Activated T-helper 1 cell treated with anti-CD3 and anti-CD28 coated beads, Interleukin-12 subunit alpha, Interleukin-12 subunit beta, Interleukin-2, Interleukin-4 antibody, amounts not matched to agents 30 ng/mL and 10 ng/mL and 1 ng/mL, durations not matched to agents 14 hours and 24 hours and 36 hours (primary cell): ENCODE data around the gene EGF. TPM values are rescaled to one million over a fixed set of nuclear protein-coding genes. Genes with fewer than 3 reads are reported as not detected.
"Not testable (repeated sequence)": the region's sequence is repeated elsewhere in the genome, so short reads cannot be mapped to it uniquely, and the experiment has no call there.

ENCODE experiments used
- DNase-seq: peaks from one replicate; pipeline ENCODE4 v3.0.0; 2021; ENCODE audit warnings: low spot score
- H3K27ac Mint-ChIP-seq: one replicate; pipeline ENCODE4 v1.8.0; 2021; ENCODE audit warnings: mild to moderate bottlenecking, mixed read lengths
- H3K27me3 Mint-ChIP-seq: one replicate; pipeline ENCODE4 v1.8.0; 2022; ENCODE audit warnings: mild to moderate bottlenecking, moderate library complexity, mixed read lengths; ENCODE audit not compliant: insufficient read depth
- H3K36me3 Mint-ChIP-seq: one replicate; pipeline ENCODE4 v1.8.0; 2021; ENCODE audit warnings: low read depth, mixed read lengths
- H3K4me1 Mint-ChIP-seq: one replicate; pipeline ENCODE4 v1.8.0; 2021; ENCODE audit warnings: low read depth, mixed read lengths
- H3K4me3 Mint-ChIP-seq: one replicate; pipeline ENCODE4 v1.8.0; 2021; ENCODE audit warnings: mild to moderate bottlenecking, moderate library complexity, mixed read lengths
- H3K9me3 Mint-ChIP-seq: one replicate; pipeline ENCODE4 v1.8.0; 2021; ENCODE audit warnings: mixed read lengths
- intact Hi-C: fragments of 100-400 bp; cut with micrococcal nuclease; formaldehyde crosslinking; loops from one replicate; pipeline ENCODE4 v1.15.1; 2024
- total RNA-seq: library from RNA; stranded (reverse); gene quantifications from 2 replicates; pipeline ENCODE4 v1.2.3, GENCODE V29; 2022

Gene EGF
- total RNA-seq, 1 donor from 2014 or later, result not detected

DNA sequence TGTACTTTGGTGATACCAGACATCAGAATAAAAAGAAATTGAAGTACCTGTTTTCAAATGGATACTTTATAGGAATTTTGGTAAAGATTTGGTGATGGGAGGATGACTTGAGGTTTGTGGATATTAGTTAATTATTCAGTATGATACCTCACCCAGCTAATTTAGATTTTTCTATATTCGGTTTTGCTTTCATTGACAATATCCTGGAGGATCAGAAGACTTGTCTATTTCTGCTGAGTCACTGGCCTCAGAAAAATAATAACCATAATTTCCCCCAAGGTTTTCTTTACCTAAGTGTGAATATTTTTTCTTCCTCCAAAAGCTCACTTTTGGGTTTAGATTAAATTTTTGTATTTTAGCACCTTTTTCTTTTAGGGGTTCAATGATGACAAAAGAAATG is 100.2 kb downstream of the EGF start:
- H3K27me3 Mint-ChIP-seq, result peaks cover 8% of the 10 kb centered on the region
- H3K9me3 Mint-ChIP-seq, result no peaks in the 10 kb centered on the region
- no peak overlapping the region for H3K4me3 Mint-ChIP-seq
- H3K36me3 Mint-ChIP-seq, result no peaks in the 10 kb centered on the region
- peaks cover 3% of the 10 kb centered on the region for H3K4me1 Mint-ChIP-seq
- intact Hi-C loops, result no loop called here
- DNase-seq, result no peak
- no peak overlapping the region for H3K27ac Mint-ChIP-seq

DNA sequence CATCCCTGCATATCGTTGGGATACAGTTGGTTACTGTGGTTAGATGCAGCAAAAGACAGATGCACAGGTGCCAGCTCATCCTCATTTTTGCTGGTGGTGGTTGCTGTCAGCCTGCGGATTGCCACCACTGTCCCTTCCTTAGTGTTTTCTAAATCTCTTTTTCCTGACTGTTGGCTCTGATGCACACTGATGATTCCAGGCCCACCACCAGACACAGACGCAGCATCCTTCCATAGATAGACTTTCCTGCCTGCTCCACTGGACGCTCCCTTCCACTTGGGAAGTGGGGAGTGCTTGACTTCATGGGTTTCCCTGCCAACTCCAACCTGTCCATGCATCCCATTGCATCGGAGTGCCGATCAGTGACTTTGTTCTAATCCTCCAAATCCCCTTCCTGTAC is 101.5 kb downstream of the EGF start:
- no peak overlapping the region for H3K27ac Mint-ChIP-seq
- no peaks in the 10 kb centered on the region for H3K4me1 Mint-ChIP-seq
- no peaks in the 10 kb centered on the region for H3K36me3 Mint-ChIP-seq
- DNase-seq, result no peak
- no peaks in the 10 kb centered on the region for H3K9me3 Mint-ChIP-seq
- intact Hi-C loops, result no loop called here
- H3K27me3 Mint-ChIP-seq, result peaks cover 12% of the 10 kb centered on the region
- no peak overlapping the region for H3K4me3 Mint-ChIP-seq

DNA sequence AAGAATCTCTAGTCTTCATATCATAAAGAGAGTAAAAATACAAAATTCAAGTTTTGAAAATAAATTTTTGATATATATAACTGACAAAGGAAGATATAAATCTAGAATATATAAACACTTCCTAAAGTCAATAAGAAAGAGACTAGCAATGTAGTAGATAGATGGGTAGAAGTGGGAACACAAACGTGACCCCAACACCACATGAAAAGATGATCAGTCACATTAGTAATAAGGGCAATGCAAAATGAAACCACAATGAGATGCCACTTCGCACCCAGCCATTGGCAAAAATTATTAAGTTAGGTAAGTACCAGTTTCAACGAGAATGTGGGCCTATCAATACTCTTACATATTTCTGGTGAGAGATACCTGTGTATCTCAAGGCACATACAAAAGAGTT is 106.5 kb downstream of the EGF start:
- H3K27me3 Mint-ChIP-seq, result peaks cover 14% of the 10 kb centered on the region
- H3K9me3 Mint-ChIP-seq, result no peaks in the 10 kb centered on the region
- H3K36me3 Mint-ChIP-seq, result no peaks in the 10 kb centered on the region
- no peaks in the 10 kb centered on the region for H3K4me1 Mint-ChIP-seq
- H3K27ac Mint-ChIP-seq, result no peak overlapping the region
- intact Hi-C loops, result no loop called here
- H3K4me3 Mint-ChIP-seq, result no peak overlapping the region
- no peak for DNase-seq

DNA sequence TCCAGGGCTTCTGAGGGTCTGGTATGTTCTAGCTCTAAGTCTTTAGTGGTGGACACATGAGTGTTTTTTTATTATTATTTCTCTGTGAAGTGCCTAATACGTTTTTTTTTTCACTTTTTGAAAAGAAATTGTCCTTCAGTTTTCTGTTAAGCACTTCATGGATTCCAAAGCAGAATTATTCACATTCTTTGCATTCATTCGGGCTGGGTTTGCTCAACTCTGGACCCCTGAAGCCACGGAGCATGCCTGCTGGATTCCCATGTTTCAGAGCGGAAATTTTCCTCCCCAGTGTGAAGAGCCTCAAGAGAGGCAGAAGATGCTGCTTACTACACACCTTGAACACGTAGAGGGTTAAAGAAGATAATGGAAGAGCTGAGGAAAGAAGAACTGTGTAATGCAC is 107.5 kb downstream of the EGF start:
- intact Hi-C loops, result no loop called here
- Mint-ChIP-seq H3K9me3 (no peaks in the 10 kb centered on the region), H3K27ac (no peak overlapping the region), H3K4me1 (no peaks in the 10 kb centered on the region), H3K27me3 (peaks cover 15% of the 10 kb centered on the region), H3K4me3 (no peak overlapping the region), H3K36me3 (no peaks in the 10 kb centered on the region)
- no peak for DNase-seq

DNA sequence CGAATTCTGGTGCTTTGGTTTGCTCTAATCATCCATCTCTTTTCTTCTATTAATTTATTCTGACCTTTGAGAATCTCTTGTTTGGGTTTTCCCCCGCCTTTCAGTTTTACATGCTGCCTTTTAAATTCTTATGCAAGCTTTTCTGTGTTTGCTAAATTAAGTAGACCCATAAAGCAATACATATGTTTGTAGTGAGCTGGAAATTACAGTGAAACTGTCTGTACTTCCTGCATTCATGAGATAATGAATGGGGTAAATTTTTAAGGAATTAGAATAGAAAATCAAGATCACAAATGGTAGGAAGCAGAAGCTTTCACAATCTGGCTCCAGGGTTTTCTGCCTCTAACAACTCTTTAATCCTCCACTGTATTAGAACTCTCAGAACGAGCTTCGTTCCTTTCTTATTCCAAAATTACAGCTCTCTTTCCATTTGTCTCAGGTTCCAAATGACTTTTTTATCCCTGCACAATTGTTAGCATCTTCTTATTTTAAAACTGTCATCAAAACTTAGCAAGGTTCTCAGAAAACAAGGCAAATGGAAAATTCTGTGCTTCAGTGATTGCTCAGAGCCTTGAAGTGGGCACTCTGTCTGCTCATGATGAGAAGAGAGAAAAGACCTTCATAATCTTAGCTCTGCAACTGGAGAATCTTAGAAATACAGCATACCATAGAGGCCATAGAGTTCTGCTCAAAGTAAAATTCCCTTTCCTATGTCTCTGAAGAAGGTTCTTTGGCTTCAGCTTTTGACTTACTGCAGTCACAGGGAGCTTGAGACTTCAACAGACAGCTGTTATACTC is 108.2 kb downstream of the EGF start:
- Mint-ChIP-seq H3K36me3 (no peaks in the 10 kb centered on the region), H3K9me3 (no peaks in the 10 kb centered on the region), H3K27me3 (peaks cover 20% of the 10 kb centered on the region), H3K4me3 (no peak overlapping the region), H3K27ac (no peak overlapping the region), H3K4me1 (no peaks in the 10 kb centered on the region)
- no peak for DNase-seq
- intact Hi-C loops, result no loop called here

DNA sequence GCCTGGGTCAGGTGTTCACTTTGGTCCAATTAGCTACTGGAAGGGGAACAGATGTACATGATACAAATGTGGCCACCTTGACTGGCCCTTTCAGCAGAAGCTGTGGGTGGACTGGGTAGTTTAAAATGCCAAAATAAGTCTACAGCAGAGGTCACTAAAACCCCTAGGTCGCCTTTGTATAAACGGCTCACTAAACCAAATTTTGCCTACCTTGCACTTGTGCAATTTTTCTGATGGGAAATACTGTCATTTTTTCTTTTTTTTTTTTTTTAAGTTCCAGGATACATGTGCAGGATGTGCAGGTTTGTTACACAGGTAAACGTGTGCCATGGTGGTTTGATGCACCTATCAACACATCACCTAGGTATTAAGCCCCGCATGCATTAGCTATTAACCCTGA is 109.8 kb downstream of the EGF start:
- Mint-ChIP-seq H3K4me3 (no peak overlapping the region), H3K27me3 (peaks cover 28% of the 10 kb centered on the region), H3K36me3 (no peaks in the 10 kb centered on the region), H3K9me3 (no peaks in the 10 kb centered on the region), H3K4me1 (no peaks in the 10 kb centered on the region), H3K27ac (no peak overlapping the region)
- DNase-seq, result no peak
- intact Hi-C loops, result no loop called here

DNA sequence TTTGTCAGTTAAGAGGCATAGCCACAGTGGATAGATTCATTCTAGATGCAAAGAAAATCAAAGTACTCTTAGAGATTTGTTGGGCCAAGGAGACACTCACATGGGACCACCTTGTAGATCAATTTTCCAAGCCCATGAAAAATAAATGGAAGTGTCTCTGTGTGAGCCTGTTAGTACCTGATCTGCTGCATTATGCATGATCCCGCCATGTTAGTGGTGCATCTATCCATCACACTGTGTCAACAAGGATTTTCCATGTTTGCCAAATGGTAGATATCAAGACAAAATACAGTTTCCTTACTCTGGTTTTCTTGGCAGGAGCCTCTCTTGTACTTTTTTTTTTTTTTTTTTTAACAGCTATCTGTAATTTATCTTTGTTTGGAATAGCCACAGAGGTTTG is 112.4 kb downstream of the EGF start:
- Mint-ChIP-seq H3K4me3 (no peak overlapping the region), H3K27me3 (peaks cover 24% of the 10 kb centered on the region), H3K36me3 (no peaks in the 10 kb centered on the region)

DNA sequence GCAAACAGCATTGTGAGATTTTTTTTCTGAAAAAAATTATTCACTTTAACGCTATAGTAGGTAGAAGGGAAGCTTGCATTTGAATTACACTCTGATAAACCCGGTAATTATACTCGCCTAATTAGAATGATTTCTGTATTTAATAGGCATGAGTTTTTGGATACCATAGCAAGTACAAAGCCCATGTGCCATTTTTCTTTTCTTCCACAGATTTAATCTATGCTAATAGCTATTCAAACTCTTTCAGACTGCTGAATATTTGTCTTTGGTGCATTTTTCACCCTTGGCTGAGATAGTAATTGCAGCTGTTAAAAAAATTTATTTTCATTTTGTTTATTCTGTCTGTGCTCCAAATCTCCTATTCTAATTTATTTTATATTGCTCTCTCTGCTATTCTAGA is 113.0 kb downstream of the EGF start:
- Mint-ChIP-seq H3K27ac (no peak overlapping the region), H3K27me3 (peaks cover 26% of the 10 kb centered on the region), H3K4me1 (no peaks in the 10 kb centered on the region), H3K36me3 (no peaks in the 10 kb centered on the region), H3K4me3 (no peak overlapping the region), H3K9me3 (peaks cover 2% of the 10 kb centered on the region)
- intact Hi-C loops, result no loop called here
- no peak for DNase-seq

More for the DNA sequence above, 112.4 kb downstream of the EGF start:
- H3K27ac Mint-ChIP-seq, result no peak overlapping the region
- H3K9me3 Mint-ChIP-seq, result no peaks in the 10 kb centered on the region
- H3K4me1 Mint-ChIP-seq, result no peaks in the 10 kb centered on the region
- intact Hi-C loops, result no loop called here
- DNase-seq, result no peak

DNA sequence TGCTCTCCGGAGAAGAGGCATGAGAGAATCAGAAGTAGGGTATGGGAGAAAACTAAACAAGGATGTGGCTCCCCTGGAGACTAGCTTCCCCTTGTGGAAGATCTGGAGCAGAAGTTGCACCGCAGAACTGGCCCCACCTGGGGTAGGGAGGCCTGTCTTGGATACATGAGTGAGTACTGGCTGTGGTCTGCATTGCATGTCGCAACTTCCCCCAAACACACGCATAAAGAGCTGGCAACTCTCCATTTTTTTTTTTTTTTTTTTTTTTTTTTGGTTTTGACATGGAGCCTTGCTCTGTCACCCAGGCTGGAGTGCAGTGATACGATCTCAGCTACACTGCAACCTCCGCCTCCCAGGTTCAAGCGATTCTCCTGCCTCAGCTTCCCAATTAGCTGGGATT is 119.9 kb downstream of the EGF start:
- Mint-ChIP-seq H3K4me3 (no peak overlapping the region), H3K27ac (no peak overlapping the region), H3K4me1 (peaks cover 14% of the 10 kb centered on the region), H3K36me3 (peaks cover 2% of the 10 kb centered on the region), H3K9me3 (peaks cover 4% of the 10 kb centered on the region), H3K27me3 (peaks cover 23% of the 10 kb centered on the region)
- intact Hi-C loops, result no loop called here
- DNase-seq, result no peak

DNA sequence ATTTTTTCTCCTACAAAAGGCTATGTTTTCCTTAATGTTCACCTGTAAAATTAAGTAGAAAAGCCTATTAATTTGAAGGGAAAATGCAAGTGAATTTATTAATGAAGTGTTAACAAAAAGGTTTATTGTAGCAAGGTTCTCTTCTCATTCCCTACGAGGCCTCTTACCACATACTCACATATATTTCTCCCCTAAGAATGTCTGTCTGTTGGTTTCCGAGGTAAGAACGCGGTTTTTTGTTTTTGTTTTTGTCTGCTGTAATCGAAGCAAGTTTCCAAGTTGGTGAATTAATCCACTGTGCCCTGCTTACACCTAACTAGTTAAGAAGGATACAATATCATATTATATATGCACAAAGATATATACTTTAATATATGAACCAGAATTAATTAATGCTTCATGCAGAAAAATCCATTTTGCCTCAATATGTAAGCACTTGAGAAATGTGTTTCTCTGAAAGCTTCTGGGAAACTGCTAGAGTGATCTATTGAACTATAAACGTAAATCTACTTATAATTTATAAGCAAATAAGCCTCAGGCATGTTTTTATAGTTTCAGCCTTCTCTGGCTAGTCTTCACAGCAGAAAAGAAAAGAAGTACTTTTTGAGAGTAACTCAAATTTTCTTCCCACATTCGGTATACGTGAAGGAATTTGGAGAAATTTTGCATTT is 120.8 kb downstream of the EGF start:
- peaks cover 26% of the 10 kb centered on the region for H3K27me3 Mint-ChIP-seq
- peaks cover 4% of the 10 kb centered on the region for H3K9me3 Mint-ChIP-seq
- H3K27ac Mint-ChIP-seq, result no peak overlapping the region
- intact Hi-C loops, result no loop called here
- no peak overlapping the region for H3K4me3 Mint-ChIP-seq
- no peak for DNase-seq
- H3K36me3 Mint-ChIP-seq, result peaks cover 2% of the 10 kb centered on the region
- peaks cover 14% of the 10 kb centered on the region for H3K4me1 Mint-ChIP-seq

DNA sequence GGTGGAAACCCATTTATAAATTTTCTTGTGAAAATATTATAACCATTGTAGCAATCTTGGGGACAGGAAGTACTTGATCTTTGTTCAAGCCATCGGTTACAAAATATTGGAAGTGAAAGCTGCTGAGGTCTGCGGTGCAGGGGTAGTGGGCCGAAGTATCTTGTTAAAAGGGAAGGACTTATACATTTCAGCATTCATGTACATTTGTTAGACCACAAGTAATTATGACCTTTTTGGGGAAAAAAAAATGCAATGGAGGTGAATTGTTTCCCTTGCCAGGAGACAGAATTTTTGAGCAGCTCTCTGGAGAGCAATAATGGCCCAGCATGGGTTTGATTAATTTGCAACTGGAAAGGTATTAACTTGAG is 121.3 kb downstream of the EGF start:
- no peak overlapping the region for H3K27ac Mint-ChIP-seq
- H3K27me3 Mint-ChIP-seq, result peaks cover 26% of the 10 kb centered on the region
- peaks cover 14% of the 10 kb centered on the region for H3K4me1 Mint-ChIP-seq
- no peak overlapping the region for H3K4me3 Mint-ChIP-seq
- intact Hi-C loops, result no loop called here
- peaks cover 2% of the 10 kb centered on the region for H3K36me3 Mint-ChIP-seq
- DNase-seq, result no peak
- peaks cover 4% of the 10 kb centered on the region for H3K9me3 Mint-ChIP-seq

DNA sequence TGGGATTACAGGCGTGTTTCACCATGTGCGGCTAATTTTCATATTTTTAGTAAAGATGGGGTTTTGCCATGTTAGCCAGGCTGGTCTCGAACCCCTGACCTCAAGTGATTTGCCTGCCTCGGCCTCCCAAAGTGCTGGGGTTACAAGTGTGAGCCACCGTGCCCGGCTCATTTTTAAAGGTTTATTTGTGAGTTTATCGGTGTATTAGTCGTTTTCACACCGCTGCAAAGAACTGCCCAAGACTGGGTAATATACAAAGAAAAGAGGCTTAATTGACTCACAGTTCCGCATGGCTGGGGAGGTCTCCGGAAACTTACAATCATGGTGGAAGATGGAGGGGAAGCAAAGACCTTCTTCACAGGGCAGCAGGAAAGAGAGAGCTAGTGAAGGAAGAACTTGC is 126.5 kb downstream of the EGF start:
- H3K4me1 Mint-ChIP-seq, H3K9me3 Mint-ChIP-seq, DNase-seq, intact Hi-C loops, H3K27ac Mint-ChIP-seq, H3K36me3 Mint-ChIP-seq, H3K4me3 Mint-ChIP-seq: not testable (repeated sequence)
- H3K27me3 Mint-ChIP-seq, result peaks cover 29% of the 10 kb centered on the region

DNA sequence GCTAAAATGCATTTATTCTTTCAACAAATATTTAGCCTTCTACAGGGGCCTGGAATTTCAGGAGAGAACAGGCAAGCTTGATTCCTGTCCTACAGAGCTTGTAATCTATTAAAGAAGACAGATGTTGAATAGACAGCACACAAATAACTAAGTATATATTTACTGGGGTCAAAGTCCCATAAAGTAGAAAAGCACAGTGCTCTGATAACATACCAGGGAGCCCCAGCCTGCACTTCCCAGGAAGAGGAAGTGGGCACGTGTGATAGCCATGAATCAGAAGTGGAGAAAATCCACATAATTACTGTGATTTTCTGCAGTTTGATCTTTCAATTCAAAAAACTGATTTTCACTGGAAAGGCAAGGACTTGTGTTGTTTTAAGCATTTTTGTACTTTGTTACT is 129.1 kb downstream of the EGF start:
- Mint-ChIP-seq H3K4me1 (peaks cover 12% of the 10 kb centered on the region), H3K27me3 (peaks cover 21% of the 10 kb centered on the region), H3K36me3 (no peaks in the 10 kb centered on the region), H3K27ac (no peak overlapping the region), H3K4me3 (no peak overlapping the region), H3K9me3 (no peaks in the 10 kb centered on the region)
- DNase-seq, result no peak
- intact Hi-C loops, result no loop called here
